NCI-H748 (cell line): ENCODE results near the gene TSPYL2.

Experiments used
- DNase-seq: peaks from one replicate; lab custom pipeline; 2025; ENCODE audit not compliant: unreplicated experiment; lab: John Stamatoyannopoulos, UW

Gene TSPYL2

DNA sequence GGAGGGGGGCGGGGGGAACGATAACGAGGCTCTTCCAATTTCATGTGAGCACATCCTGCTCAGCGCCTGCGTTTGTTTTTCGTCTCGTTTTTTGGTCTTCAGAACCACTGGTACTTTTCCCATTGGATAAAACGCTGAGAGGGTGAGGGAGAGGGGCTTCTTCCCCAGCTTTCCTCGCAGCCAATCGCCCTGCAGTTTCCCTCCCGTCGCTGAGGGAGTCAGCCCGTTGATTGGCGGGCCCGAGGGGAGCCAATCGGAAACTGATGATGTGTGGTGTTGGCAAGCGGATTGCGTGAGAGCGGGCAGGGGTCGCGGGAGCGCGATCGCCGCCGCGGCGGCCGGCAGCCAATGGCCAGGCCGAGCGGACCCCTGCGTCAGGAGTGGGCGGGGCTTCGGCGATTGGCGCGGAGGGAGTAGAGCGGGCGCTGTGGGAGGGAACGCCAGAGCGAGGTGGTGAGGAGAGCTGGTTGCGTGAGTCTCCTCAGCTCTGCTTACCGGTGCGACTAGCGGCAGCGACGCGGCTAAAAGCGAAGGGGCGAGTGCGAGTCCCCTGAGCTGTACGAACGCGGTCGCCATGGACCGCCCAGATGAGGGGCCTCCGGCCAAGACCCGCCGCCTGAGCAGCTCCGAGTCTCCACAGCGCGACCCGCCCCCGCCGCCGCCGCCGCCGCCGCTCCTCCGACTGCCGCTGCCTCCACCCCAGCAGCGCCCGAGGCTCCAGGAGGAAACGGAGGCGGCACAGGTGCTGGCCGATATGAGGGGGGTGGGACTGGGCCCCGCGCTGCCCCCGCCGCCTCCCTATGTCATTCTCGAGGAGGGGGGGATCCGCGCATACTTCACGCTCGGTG, at the start of gene TSPYL2:
Gene TSPYL2, plus strand, starts transcription at position 443 of the 848 bp plus-strand sequence. Its CDS starts 132 bp downstream, at position 575.
- DNase-seq: peak; percentile 97

DNA sequence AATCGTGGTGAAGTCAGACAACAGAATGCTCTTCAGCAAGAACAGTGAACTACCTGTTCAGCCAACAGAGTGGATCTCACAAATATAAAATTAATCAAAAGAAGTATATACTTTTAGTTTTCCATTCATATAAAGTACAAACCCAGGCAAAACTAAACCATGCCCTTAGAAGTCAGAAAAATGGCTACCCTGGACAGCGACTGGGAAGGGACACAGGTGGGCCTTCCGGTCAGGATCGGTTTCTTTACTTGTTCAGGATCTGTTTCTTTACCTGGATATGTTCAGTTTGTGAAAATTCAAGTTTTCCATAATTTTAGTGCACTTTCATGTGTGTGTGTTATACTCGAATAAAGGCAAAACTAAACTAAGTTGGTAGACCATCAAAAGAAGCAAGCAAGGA, 46.0 kb upstream of the TSPYL2 start:
- DNase-seq: no peak

DNA sequence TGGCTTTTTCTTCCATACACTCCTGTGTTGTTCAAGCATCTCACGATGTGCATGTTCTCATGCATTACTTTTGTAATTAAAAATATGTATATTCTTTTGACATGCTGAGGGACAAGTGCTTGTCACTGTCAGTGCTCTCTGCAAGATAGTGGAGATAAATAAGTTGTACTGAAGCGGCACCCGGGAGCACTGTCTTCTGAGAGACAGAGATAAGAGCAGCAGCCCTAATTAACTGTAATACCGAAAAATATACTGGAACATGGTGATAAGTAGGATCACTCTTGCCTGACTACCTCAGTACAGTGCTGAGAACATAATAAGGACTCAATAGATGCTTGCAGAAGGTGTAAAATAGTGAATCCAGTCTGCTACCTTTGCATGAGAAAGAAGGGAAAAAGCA, 42.9 kb upstream of the TSPYL2 start:
- no peak for DNase-seq

DNA sequence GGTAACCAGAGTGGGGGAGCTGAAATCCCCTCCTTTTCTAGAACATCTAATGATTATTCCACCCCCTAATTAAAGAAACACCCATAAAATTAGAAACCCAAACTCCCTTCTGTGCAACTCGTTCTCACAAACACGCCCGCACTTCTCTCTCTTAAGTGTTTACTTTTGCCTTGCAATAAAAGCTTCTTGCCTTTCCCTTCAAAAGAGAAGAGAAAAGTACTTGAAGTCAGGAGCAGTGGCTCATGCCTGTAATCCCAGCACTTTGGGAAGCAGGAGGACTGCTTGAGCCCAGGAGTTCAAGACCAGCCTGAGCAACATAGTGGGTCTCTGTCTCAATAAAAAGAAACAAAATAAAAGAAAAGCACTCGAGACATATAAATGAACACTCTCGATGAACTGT, 37.2 kb upstream of the TSPYL2 start:
- no peak for DNase-seq

DNA sequence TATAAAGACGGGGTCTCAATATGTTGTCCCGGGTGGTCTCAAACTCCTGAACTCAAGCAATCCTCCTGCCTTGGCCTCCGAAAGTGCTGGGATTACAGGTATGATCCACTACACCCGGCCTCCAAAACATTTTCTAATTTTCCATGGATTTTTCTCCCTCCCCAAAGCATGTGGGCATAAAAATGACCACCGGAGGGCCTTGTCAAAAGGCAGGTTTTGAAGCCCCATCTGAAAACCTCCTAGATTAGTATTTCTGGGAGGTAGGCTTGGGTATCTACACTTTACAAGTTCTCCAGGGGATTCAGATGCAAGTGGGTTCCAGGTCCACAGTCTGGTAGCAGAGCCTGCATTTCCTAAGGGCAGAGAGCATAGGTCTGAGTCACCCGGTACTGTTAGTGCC, 34.9 kb upstream of the TSPYL2 start:
- DNase-seq: peak; percentile 54

DNA sequence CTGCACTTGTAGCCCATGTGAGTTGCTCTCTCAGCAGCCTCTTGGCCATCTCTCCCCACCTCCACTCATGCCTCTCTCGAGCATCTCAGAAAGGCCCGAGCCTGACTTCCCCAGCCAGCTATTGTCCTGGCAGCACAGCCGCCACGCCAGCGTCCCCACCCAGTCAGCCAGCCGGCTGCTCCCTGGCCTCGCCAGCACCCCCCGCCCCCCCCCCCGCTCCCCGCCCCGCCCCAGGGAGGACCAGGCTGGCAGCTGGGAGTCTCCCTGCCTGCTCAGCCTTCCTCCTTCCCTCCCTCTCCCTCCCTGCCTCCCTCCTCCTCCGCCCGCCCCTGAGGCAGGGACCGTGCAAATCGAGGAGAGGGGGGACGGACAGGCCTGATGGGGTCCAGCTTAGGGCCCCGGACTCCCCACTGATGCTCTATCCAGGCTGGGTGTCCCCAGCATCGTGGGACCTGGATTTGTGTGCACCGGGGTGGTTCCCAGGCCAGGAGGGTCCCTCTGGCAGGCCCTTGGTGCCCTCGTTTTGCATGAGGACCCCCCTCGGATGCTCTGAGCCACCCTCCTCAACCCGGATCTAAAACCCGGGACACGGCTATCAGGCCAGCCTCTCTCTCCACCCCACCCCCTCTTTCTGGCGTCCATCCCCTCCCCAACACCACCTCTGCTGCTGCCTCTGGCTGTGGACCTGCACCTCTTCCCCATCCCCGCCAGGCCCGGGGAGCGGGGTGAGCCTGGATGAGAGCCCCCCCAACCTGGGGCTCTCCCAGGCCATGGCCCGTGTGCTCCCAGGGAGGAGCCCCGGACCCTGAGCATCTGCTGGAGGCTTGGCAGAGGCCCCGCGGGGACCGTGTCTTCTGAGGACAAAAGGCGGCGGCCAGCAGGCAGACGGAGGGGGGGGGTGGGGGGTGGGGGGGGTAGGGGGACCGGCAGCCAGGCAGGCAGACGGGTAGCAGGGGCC, 33.7 kb upstream of the TSPYL2 start, which contains the start of gene GPR173:
Gene GPR173, plus strand, starts transcription at position 621 of the 958 bp plus-strand sequence. CDS start 27,833 bp downstream, outside the sequence.
- DNase-seq: peak; percentile 84

DNA sequence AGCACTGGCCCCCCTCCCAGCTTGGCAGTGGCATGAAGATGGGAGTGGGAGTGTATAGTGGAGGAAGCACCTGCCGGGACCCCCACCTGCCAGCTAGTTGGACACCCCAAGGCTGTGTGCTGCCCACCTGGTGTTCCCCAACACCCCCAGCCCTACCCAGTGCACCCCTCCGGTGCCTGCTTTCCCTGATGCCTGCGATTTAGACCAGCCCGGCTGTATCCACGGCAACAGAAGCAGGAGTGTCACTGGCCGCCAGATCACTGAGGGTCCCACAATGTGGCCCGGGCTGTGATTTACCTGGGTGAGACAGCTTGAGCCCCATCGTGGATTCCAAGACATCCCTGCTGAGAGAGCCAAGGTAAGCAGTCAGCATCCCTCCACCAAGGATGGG, 33.0 kb upstream of the TSPYL2 start:
- DNase-seq: peak; percentile 27

DNA sequence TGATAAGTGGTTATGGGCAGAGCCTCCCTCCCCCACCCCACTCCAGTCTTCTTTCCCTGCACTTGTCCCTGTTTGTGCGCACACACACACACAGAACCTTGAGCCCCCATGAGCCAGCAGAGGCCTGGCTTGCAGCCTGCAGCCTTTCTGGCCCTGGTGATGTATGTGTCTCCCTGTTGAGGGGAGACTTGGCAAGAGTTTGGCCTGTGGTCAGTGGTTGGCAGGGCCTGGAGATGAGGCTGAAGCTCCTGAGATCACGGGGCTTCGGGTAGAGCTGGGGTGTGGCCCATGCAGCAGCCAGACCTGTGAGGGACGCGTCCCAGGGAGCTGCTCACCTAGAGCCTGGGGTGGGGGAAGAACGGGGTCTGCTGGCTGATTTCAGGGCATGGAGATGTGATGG, 31.3 kb upstream of the TSPYL2 start:
- DNase-seq: no peak

DNA sequence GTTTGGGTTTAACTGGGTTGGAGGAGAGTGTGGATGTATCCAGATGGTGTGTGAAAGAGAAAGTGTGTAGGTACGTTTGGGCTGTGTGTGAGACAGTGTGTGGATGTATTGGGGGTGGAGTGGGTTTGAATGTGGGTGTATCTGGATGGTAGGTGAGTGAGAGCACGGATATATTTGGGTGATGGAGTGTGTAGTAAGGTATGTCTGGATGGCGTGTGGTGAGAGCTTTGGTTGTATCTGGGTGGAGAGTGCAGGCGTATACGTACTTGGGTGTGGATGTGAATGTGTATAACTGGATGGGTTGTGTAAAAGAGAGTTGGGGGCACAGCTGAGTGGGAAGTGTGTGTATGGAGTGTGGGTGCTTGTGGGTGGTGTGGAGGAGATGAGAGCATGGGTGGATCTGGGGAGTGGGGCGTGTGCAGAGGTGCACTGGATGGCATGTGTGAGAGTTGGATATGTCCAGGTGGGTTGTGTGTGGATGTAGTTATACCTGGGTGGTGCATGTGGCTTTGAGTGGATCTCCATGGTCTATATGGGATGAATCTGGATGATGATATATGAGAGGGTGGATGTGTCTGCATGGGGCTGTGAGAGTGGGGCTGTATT, 26.8 kb upstream of the TSPYL2 start:
- DNase-seq: no peak

DNA sequence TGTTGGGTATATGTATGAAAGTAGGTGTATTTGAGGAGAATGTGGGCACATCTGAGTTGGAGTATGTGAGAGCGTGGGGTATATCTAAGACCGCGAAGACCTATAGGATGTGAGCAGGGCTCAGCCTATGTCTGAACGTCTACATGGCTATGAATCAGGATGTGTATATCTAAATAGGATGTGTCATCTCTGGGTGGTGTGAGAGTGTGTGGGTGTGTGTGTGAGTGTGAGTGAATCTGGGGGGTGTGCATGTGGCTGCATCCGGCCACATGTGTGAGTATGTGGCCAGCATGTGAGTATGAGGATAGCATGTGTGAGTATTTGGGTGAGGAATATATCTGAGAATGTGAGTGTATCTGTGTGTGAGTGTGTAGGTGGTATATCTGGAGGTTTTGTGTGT, 25.9 kb upstream of the TSPYL2 start:
- DNase-seq: no peak

DNA sequence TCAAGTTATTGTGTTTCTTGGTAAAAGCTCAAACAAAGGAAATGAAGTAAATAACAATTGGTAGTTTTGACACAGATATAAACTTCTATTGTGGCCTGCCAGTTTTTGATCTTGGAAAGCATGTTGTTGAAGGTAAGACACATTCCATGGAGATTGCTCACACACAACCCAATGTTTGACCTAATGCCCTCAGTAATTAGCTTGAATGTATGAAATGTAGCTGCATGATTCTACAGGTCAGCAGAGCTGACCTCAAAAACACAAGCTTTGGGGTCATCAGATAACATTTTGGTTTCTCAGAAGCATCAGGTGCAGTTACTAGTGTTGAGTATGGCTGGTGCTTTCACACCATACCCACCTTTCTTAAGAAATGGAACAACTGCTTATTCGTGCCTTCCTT, 17.1 kb upstream of the TSPYL2 start:
- no peak for DNase-seq

DNA sequence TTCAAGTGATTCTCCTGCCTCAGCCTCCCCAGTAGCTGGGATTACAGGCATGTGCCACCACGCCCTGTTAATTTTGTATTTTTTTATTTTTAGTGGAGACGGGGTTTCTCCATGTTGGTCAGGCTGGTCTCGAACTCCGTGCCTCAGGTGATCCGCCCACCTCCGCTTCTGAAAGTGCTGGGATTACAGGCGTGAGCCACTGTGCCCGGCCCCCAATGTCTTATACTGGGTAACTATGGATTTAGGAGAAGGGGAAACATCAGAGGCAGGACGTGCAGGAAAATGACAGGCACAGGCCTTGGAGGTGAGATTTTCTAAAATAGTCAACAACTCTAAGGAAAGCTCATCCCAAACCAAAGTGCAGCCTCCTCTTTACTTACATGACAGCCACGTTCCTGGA, 11.1 kb upstream of the TSPYL2 start:
- no peak for DNase-seq

DNA sequence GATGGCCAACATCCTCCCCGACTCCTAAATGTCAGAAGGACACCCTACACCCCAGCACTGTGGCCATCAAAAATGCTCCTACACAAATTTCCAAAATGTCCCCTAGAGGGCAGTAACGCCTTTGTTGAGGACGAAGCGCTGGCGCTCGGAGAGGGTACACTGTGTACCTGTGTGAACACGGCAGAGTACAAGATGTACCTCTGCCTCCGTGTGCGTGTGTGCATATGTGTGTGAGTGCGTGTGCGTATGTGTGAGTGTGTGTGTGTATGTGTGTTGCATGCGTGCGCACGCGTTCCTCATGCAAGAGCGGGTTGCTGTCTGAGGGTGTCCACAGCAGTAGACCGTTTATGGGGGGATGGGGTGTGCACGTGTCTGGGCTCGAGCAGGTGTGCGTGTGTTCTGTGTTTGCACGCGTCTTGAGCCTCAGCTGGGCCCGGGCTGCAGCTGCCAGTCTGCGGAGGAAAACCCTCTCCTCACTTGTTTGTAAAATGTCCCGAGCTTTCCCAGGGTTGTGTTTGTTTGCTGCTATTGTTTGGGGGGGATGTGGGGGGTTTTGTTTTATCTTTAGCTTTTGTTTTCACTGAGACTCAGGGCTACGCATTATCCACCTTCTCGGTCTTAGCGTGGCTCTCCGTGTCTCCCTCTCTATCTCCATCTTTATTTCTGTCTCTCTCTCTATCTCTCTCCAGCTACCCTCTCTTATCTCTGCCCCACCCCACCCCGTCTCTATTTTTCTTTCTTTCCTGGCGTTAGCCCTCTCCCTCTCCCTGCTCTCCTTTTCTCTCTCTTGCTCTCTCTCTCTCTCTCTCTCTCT, 10.4 kb upstream of the TSPYL2 start:
- DNase-seq: peak; percentile 84

DNA sequence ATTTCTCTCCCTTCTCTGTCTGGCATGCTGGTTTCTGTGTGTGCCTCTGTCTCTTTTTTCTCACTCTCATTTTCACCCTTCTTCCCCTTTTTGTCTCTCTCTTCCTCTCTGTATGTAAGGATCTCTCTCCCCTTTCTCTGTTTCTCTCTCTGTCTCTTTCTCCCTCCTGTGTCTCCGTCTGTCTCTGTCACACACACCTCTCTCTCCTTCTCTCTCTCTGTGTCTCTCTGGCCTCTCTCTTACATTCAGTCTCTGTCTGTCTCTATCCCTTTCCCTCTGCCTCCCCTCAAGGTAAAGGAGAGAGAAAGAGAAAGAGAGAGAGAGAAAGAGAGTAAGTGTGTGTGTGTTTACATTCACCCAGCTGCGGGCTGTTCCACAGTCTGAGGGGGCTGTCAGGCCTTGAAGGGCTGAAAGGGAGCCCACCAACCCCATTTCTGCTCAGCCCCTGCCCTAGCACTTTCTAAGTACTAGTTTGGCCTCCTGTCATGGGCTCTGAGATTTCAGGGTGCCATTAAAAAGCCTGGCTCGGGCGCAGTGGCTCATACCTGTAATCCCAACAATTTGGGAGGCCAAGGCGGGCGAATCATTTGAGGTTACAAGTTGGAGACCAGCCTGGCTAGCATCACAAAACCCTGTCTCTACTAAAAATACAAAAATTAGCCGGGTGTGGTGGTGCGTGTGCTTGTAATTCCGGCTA, 9.6 kb upstream of the TSPYL2 start:
- DNase-seq: peak; percentile 11

DNA sequence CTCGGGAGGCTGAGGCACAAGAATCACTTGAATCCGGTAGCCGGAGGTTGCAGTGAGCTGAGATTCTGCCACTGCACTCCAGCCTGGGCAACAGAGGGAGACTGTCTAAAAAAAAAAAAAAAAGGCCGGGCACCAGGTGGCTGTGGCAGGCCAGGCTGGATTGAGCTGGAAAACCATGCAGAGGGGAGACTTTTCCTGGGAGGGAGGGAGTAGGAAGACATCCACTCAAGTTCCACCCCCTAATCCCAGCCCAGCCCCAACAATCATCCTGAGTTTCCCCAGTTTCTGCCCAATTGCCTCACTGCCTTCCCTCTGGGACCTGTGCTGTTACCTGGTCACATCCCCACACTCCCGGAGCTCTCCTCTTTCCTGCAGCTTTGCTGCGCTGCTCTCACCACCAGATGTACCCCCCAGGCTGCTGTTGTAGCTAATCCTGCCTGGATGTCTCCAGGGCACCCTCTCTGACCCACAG, 9.0 kb upstream of the TSPYL2 start:
- peak; percentile 71 for DNase-seq

DNA sequence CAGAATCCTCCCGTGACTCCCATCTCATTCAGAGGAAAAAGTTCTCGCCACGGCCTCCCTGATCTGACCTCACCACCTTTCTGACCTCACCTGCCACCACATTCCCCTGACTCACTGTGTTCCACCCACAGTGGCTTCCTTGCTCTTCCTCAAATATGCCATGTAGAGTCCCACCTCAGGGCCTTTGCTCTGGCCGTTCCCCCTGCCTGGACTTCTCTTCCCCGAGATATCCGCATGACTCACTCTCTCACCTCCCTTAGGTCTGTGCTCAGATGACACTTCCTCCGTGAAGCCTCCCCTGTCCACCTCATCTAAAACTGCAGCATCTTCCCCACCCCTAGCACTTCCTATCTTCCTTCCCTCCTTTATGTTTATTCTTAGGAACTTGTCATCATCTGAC, 7.2 kb upstream of the TSPYL2 start:
- DNase-seq: no peak

DNA sequence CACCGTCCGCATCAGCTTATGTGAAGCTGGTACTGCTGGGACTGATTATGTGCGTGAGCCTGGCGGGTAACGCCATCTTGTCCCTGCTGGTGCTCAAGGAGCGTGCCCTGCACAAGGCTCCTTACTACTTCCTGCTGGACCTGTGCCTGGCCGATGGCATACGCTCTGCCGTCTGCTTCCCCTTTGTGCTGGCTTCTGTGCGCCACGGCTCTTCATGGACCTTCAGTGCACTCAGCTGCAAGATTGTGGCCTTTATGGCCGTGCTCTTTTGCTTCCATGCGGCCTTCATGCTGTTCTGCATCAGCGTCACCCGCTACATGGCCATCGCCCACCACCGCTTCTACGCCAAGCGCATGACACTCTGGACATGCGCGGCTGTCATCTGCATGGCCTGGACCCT, 5.5 kb upstream of the TSPYL2 start:
- DNase-seq: no peak

DNA sequence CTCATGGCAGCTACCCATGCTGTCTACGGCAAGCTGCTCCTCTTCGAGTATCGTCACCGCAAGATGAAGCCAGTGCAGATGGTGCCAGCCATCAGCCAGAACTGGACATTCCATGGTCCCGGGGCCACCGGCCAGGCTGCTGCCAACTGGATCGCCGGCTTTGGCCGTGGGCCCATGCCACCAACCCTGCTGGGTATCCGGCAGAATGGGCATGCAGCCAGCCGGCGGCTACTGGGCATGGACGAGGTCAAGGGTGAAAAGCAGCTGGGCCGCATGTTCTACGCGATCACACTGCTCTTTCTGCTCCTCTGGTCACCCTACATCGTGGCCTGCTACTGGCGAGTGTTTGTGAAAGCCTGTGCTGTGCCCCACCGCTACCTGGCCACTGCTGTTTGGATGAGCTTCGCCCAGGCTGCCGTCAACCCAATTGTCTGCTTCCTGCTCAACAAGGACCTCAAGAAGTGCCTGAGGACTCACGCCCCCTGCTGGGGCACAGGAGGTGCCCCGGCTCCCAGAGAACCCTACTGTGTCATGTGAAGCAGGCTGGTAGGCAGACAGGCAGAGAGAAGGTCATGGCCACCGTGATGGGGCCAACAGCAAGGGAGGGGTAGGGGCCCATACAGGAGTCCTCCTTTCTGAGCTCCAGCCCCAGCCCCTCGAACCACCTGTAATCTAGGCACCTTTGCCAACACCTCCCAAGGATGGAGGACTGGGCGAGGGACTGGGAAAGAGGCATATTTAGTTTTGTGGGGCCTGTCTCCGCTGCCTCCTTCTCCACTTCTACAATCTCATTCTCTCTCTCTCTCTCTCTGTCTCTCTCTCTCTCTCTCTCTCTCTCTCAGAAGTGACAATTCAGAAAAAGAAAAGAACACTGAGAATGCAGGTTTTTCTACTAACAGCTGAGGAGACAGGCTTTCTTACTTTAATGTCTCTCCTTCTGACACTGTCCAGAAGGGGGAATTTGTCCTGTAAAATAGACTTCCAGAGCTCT, 4.7 kb upstream of the TSPYL2 start:
- no peak for DNase-seq

DNA sequence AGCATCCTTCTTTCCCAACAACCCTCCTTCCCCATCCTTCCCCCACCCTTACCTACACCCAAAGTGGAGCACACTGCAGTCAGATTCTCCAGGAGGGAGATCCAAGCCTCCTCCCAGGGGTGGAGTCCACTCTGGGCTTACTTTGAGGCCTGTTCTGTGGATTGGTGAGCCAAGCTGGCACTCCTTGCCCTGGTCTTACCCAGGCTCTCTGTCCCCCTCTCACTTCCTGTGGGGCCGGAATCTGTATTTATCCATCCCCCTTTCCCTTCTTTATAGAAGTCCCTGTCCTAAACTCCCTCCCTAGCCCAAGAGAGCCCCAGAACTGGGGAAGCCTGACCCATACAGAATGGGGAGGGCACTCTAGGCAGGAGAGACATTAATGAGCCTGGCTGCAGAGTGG, 3.2 kb upstream of the TSPYL2 start:
- no peak for DNase-seq
